ENCODE data around the gene BMPR2.
"Not testable (repeated sequence)": the region's sequence is repeated elsewhere in the genome, so short reads cannot be mapped to it uniquely, and the experiment has no call there.

Gene BMPR2

GRCh38 chr2:202386495-202386894 is 10.4 kb downstream of the BMPR2 start:
- DNase-seq = not testable (repeated sequence)

- no peak for DNase-seq
These were observed 11.6 kb downstream of the BMPR2 start for GRCh38 chr2:202387608-202388342.

- DNase-seq = no peak
These were observed 24.8 kb downstream of the BMPR2 start for GRCh38 chr2:202400941-202401340.

DNA sequence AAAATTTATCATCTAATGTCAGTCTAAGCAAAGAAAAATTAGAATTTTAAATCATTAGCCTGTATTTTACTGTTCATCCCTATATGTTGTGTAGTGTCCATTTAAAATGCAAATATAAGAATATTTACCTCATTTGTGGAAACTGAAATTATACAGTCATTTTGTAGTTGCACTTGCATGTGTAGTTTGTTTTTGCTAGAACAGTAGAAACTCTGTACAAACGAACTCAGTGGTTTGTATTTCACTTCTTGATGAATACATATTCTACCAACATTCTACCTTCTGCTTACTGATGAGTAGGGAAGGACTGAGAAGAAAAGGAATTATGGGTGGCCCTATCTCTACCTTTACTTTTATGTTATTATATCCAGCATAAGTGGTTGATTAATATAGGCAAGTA is 29.7 kb downstream of the BMPR2 start:
- DNase-seq = no peak

DNA sequence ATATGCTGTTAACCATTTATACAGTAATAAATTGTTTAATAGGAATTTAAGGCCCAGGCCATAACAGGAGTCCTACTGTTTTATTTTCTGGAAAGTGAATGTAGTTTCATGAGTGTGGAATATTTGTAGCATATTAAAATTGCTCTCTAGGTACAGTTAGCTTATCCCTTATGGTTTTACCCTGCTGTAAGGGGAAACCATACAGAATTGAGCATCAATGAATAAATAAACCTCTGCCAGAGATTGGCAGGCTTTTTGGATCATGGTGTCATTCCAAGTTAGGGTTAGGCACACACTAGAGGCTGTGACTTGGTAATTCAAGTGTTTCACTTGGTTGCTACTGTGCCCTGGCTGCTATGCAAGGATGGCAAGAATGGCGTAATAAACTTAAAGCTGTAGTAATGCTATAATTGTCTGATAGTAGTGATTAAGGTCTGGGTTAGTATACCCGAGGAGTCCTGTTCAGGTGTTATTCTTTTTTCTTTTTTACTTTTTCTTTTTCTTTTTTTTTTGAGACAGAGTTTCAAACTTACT is 30.4 kb downstream of the BMPR2 start:
- DNase-seq = no peak

DNA sequence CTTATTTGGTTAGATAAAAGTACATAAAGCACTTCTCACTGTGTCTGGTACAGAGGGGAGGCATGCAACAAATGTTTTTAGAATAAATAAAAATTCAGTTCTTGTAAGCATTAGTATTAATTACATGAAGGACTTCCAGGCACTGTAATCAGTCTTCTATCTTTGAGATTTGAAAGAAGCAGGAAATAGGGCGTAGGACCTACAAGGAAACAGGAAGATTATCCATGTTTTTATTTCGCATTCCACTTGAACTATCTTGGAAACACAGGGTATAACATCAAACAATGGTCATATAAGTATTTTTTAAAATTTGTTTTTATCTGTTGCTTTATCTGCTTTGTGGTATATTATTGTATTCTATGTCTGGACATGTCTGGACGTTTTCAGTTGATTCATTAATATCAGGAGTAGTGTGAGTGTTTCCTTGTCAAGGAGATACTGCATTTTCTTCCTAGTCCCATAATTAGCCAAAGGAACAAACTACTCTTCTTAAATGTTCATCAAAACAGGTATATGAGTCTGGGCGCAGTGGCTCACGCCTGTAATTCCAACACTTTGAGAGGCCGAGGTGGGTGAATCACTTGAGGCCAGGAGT is 32.5 kb downstream of the BMPR2 start:
- DNase-seq = no peak

- DNase-seq = no peak
These were observed 34.0 kb downstream of the BMPR2 start for GRCh38 chr2:202410092-202410491.

GRCh38 chr2:202411097-202411496 is 35.0 kb downstream of the BMPR2 start:
- no peak for DNase-seq

GRCh38 chr2:202418027-202418426 is 41.9 kb downstream of the BMPR2 start:
- DNase-seq = no peak

DNA sequence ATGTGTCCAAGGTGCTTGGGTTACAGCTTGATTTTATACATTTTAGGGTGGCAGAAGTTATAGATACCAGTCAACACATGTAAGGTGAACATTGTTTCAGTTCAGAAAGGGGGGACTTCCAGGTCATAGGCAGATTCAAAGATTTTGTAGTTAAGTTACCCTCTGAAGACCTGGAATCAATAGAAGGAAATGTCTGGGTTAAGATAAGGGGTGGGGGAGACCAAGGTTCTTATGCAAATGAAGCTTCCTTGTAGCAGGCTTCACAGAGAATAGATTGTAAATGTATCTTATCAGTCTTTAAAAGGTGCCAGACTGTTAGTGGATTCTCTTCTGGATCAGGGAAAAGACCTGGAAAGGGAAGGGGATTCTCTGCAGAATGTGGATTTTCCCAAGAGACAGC is 42.4 kb downstream of the BMPR2 start:
- no peak for DNase-seq

DNA sequence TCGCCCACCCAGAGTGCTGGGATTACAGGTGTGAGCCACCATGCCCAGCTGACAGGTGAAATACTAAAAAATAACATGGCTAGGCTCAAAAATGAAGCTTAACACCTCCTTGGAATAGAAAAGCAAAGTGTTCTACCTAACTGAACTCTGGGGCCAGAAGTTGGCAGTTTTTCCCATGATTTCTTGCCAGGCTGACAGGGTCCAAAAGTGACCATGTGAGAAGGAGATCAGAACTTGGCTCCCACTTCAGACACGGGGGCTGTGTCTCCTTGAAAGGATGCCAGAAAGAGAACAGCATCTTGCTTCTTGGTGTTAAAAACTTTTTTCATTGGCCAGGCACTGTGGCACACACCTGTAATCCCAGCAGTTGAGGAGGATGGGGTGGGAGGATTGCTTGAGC is 47.0 kb downstream of the BMPR2 start:
- DNase-seq = no peak

DNA sequence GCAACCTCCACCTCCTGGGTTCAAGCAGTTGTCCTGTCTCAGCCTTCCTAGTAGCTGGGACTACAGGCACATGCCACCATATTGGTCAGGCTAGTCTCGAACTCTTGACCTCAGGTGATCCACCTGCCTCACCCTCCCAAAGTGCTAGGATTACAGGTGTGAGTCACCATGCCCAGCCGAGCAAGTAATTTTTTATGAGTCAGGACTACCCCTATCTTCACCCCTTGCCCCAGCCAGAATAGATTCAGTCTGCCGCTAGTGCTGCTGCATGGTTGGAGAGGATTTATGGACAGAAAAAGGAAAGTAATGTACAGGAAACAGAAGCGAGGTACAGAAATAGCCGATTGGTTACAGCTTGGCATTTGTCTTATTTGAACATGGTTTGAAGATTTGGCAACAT is 48.9 kb downstream of the BMPR2 start:
- DNase-seq = no peak

DNA sequence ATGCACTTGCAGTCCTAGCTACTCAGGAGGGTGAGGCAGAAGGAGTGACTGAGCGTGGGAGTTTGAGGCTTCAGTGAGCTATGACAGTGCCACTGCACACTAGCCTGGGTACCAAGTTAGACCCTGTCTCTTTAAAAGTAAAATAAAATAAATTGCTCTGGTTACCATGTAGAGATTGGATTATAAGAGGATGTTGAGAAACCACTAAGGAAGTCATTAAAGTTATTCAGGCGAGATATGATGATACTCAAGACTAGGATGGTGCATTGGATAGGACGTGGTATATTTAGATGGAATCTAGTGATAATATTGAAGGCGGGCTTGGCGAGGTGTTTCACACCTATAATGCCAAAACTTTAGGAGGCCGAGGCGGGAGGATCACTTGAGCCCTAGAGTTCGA is 50.6 kb downstream of the BMPR2 start:
- DNase-seq = no peak

GRCh38 chr2:202429164-202429980 is 53.2 kb downstream of the BMPR2 start:
- DNase-seq = no peak

GRCh38 chr2:202432776-202433175 is 56.6 kb downstream of the BMPR2 start:
- peak; percentile 70 for DNase-seq

DNA sequence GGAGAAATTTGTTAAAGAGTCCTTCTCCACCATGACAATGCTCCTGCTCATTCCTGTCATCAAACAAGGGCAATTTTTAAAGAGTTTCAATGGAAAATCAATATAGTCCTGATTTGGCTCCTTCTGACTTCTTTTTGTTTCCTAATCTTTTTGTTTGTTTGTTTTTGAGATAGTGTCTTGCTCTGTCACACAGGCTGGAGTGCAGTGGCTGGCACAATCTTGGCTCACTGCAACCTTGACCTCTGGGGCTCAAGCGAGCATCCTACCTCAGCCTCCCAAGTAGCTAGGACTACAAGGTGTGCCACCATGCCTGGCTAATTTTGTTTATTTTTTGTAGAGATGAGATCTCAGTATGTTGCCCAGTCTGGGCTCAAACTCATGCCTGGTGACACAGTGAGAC is 58.3 kb downstream of the BMPR2 start:
- DNase-seq = no peak

DNA sequence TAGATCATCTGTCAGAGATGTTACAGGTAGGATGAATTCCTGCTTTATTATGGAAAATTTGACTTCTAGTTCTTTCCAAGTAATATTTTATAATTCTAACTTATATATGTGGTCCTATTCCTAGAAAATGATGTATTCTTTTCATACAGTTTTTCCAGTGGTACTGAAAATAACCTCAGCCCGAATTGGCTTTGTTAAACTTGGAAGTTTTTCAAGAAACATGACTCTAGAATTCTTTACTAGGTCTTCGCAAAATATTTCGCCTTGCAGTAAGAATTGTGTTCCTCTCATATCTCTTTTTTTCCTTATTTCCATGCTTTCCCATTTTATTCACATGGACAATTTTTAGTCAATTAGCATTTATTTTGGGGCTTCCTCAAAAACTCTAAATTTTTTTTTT is 60.5 kb downstream of the BMPR2 start:
- no peak for DNase-seq

- not testable (repeated sequence) for DNase-seq
These were observed 64.0 kb downstream of the BMPR2 start for GRCh38 chr2:202440117-202440516.

DNA sequence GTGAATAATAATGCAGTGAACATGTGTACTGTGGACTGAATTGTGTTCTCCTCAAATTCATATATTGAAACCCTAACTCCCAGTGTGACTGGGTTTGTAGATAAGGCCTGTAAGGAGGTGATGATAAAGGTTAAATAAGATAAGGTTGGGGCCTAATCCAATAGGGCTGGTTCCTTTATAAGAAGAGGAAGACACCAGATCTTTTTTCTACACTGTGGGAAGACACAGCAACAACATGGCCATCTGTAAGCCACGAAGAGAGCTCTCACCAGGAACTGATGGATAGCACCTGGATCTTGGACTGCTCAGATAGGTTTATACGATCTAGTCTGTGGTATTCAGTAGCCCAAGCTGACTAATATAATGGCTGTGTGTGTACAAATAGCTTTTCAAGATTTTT is 66.8 kb downstream of the BMPR2 start:
- DNase-seq = no peak

GRCh38 chr2:202444000-202444399 is 67.9 kb downstream of the BMPR2 start:
- DNase-seq = no peak

DNA sequence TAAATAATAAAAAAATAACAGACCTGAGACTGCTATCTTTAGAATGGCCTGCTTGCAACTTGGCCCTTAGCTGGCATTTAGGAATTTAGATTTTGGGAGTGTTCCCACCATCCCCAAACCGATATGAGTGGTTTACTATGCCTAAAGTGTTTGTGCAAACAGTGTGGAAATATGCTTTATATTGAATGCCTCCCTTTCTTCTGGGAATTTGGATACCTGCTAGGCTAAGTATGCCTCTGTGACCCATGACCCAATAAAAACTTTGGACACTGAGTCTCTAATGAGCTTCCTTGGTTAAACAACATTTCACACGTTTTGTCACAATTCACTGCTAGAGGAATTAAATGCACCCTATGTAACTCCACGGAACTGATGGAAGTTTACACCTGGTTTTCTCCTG is 73.2 kb downstream of the BMPR2 start:
- DNase-seq = no peak

GRCh38 chr2:202450785-202451184 is 74.7 kb downstream of the BMPR2 start:
- no peak for DNase-seq

- DNase-seq = no peak
These were observed 76.6 kb downstream of the BMPR2 start for GRCh38 chr2:202452744-202453143.

- DNase-seq = no peak
These were observed 78.4 kb downstream of the BMPR2 start for GRCh38 chr2:202454536-202454935.

Measured in NCI-H2171 (cell line).